GM12878 (cell line): ENCODE measurements around the gene NRM. TPM values are rescaled to one million over a fixed set of nuclear protein-coding genes. Genes with fewer than 3 reads are reported as not detected.

ENCODE experiments used
- CBX5 ChIP-seq: sonication (generic); IDR thresholded peaks from 2 replicates; pipeline ENCODE4 v1.6.1; 2016; ENCODE audit warnings: low read depth, moderate library complexity, mild to moderate bottlenecking, inconsistent platforms
- CTCF ChIP-seq, 3 experiments: IDR thresholded peaks in 2 of 3; conservative IDR thresholded peaks in 1 of 3; 2 replicates each; pipeline ENCODE4 v1.5.1; 2011; ENCODE audit warnings: low read depth in 3 of 3, low read length in 3 of 3, mild to moderate bottlenecking in 3 of 3, control low read depth in 2 of 3, moderate library complexity in 2 of 3, inconsistent platforms in 1 of 3, mixed read lengths in 1 of 3; ENCODE audit not compliant: control insufficient read depth in 2 of 3, insufficient read depth in 1 of 3; ENCODE audit errors: extremely low read depth in 1 of 3
- KDM1A ChIP-seq: fragments of 200-600 bp; sonication (generic); IDR thresholded peaks from 2 replicates; pipeline ENCODE4 v1.6.1; 2016; ENCODE audit warnings: borderline replicate concordance
- KLF5 ChIP-seq: fragments of 450-650 bp; IDR thresholded peaks from 2 replicates; pipeline ENCODE4 v1.6.1; 2014; ENCODE audit warnings: mild to moderate bottlenecking; ENCODE audit not compliant: partially characterized antibody
- MXI1 ChIP-seq: fragments of 150-350 bp; IDR thresholded peaks from 2 replicates; pipeline ENCODE4 v1.6.1; 2011; ENCODE audit warnings: low read depth, mild to moderate bottlenecking, inconsistent platforms, low read length, improper control_type of control experiment
- MYB ChIP-seq: fragments of 150-350 bp; IDR thresholded peaks from 2 replicates; pipeline ENCODE4 v1.6.1; 2014; ENCODE audit warnings: mild to moderate bottlenecking, low read depth, low read length, borderline replicate concordance
- MYC ChIP-seq: IDR thresholded peaks from 2 replicates; pipeline ENCODE4 v1.6.1; 2011; ENCODE audit warnings: mild to moderate bottlenecking, low read length, moderate library complexity, inconsistent platforms; ENCODE audit not compliant: insufficient read depth, insufficient replicate concordance, insufficient read length, severe bottlenecking
- NBN ChIP-seq: fragments of 450-650 bp; IDR thresholded peaks from 2 replicates; pipeline ENCODE4 v1.6.1; 2016
- NFYA ChIP-seq: IDR thresholded peaks from 2 replicates; pipeline ENCODE4 v1.6.1; 2011; ENCODE audit warnings: low read depth, mild to moderate bottlenecking, low read length, improper control_type of control experiment, borderline replicate concordance
- NRF1 ChIP-seq: conservative IDR thresholded peaks from 2 replicates; pipeline ENCODE4 v1.6.1; 2011; ENCODE audit warnings: mild to moderate bottlenecking, low read depth, low read length, improper control_type of control experiment
- POLR2AphosphoS5 ChIP-seq: IDR thresholded peaks from 2 replicates; pipeline ENCODE4 v1.6.1; 2011; ENCODE audit warnings: mild to moderate bottlenecking, low read length, inconsistent platforms
- TCF12 ChIP-seq: IDR thresholded peaks from 2 replicates; pipeline ENCODE4 v1.6.1; 2011; ENCODE audit warnings: low read depth, mild to moderate bottlenecking, low read length
- YBX1 ChIP-seq: fragments of 450-650 bp; IDR thresholded peaks from 2 replicates; pipeline ENCODE4 v1.6.1; 2016; ENCODE audit warnings: antibody characterized with exemption
- ZNF217 ChIP-seq: fragments of 450-650 bp; IDR thresholded peaks from 2 replicates; pipeline ENCODE4 v1.6.1; 2017; ENCODE audit warnings: antibody characterized with exemption, mild to moderate bottlenecking
- polyA plus RNA-seq, 11 experiments: library from polyadenylated mRNA; depleted of rRNA in 4 of 11; unstranded in 6 of 11; stranded (reverse) in 5 of 11; fragments of >200 nt; fragmentation: Nextera tagmentation in 4 of 11; fragmentation: Illumina TruSeq in 1 of 11; extraction: Ambion mirVana in 4 of 11; extraction: Trizol in 1 of 11; gene quantifications; 1 replicate in 1 of 11; 2 replicates in 10 of 11; pipeline versions ENCODE4 v1.2.1 to v1.2.3, GENCODE V29; 2011 to 2016; ENCODE audit warnings: inconsistent platforms in 2 of 11, missing spikeins in 2 of 11, low read depth in 1 of 11
- total RNA-seq, 4 experiments: library from RNA; depleted of rRNA in 3 of 4; stranded (reverse); fragments of >200 nt in 3 of 4; fragmentation: Illumina TruSeq in 1 of 4; extraction: Trizol in 1 of 4; gene quantifications; 2 replicates each; pipeline versions ENCODE4 v1.2.1 to v1.2.3, GENCODE V29; 2013 to 2021
- TF ChIP-seq, protein P1 (sequence below): IDR thresholded peaks from 2 replicates; pipeline ENCODE4 v1.6.1; 2012; ENCODE audit warnings: mild to moderate bottlenecking, low read depth, low read length
- TF ChIP-seq, protein P2 (sequence below): IDR thresholded peaks from 2 replicates; pipeline ENCODE4 v1.6.1; 2012; ENCODE audit warnings: low read depth, low read length, improper control_type of control experiment
- TF ChIP-seq, protein P3 (sequence below): fragments of 450-650 bp; IDR thresholded peaks from 2 replicates; pipeline ENCODE4 v1.6.1; 2017; ENCODE audit warnings: mild to moderate bottlenecking, moderate library complexity
- TF ChIP-seq, protein P4 (sequence below): fragments of 450-650 bp; IDR thresholded peaks from 2 replicates; pipeline ENCODE4 v1.6.1; 2014; ENCODE audit warnings: mild to moderate bottlenecking

The NRM gene
- total and polyA plus RNA-seq, 10 of the 15 experiments (the other 5 are each of a cell fraction or from before 2014, with no cell fraction given) = 15.4 to 46.7 (median 29.0) TPM

DNA sequence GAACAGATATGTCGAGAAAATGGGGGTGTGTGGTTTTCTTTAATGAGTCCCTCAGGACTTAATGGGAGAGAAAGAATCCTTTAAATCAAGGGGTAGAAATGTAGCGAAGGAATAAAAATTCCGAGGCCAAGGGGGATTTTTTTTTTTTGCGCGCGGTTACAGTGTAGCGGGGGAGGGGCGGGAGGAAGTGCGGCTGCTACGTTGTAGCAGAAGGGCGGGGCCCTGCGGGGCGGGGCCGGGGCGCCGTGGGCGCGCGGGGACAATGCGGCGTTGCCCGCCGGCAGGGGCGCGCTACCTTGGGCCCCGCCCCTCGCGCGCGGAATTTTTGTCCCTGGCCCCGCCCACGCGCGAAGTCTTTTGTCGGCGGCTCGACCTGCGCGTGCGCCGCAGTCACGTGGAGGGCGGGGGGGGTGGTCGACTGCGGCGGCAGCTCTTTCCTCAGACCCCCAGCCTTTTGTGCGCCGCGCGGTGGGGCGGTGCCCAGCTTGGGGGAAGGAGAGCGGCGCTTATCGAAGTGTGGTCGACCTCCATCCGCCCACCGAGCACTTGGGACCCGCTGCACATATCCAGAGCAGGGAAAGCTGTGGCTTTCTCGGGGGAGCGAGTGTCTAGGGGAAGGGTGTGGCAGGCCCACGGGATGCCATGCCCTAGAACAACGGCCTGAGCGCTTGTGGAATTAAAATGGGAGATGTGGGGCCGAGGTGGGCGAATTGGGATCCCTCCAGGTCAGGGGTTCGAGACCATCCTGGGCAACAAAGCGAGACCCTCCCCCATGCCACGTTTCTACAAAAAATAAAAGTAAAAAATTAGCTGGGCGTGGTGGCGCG, 30.6 kb upstream of the NRM start (continued):
- TF ChIP-seq CTCF (IDR thresholded peaks at IDR 0.05 in 2 of 3, conservative IDR thresholded peaks at IDR 0.05 in 1 of 3; ENCODE audit: control insufficient read depth in 2 of 3, extremely low read depth in 1 of 3, insufficient read depth in 1 of 3, low read depth in 3 of 3, low read length in 3 of 3) (peak; percentile 28 to 33 (median 28); a peak in 4 of 6 replicates), NRF1 (peak; percentile 71), YBX1 (no peak), KLF5 (peak; percentile 37), NFYA (no peak), TCF12 (0 out of 2 replicates have a peak, but pooled peaks have one; percentile 11), MYB (no peak), NBN (0 out of 2 replicates have a peak, but pooled peaks have one; percentile 49), MYC (no peak), MXI1 (peak; percentile 88), CBX5 (no peak), POLR2AphosphoS5 (peak; percentile 66), KDM1A (no peak), ZNF217 (no peak)
- TF ChIP-seq, protein P1, sequence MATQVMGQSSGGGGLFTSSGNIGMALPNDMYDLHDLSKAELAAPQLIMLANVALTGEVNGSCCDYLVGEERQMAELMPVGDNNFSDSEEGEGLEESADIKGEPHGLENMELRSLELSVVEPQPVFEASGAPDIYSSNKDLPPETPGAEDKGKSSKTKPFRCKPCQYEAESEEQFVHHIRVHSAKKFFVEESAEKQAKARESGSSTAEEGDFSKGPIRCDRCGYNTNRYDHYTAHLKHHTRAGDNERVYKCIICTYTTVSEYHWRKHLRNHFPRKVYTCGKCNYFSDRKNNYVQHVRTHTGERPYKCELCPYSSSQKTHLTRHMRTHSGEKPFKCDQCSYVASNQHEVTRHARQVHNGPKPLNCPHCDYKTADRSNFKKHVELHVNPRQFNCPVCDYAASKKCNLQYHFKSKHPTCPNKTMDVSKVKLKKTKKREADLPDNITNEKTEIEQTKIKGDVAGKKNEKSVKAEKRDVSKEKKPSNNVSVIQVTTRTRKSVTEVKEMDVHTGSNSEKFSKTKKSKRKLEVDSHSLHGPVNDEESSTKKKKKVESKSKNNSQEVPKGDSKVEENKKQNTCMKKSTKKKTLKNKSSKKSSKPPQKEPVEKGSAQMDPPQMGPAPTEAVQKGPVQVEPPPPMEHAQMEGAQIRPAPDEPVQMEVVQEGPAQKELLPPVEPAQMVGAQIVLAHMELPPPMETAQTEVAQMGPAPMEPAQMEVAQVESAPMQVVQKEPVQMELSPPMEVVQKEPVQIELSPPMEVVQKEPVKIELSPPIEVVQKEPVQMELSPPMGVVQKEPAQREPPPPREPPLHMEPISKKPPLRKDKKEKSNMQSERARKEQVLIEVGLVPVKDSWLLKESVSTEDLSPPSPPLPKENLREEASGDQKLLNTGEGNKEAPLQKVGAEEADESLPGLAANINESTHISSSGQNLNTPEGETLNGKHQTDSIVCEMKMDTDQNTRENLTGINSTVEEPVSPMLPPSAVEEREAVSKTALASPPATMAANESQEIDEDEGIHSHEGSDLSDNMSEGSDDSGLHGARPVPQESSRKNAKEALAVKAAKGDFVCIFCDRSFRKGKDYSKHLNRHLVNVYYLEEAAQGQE = no peak
- TF ChIP-seq, protein P2, sequence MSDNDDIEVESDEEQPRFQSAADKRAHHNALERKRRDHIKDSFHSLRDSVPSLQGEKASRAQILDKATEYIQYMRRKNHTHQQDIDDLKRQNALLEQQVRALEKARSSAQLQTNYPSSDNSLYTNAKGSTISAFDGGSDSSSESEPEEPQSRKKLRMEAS = peak; percentile 97
- TF ChIP-seq, protein P3, sequence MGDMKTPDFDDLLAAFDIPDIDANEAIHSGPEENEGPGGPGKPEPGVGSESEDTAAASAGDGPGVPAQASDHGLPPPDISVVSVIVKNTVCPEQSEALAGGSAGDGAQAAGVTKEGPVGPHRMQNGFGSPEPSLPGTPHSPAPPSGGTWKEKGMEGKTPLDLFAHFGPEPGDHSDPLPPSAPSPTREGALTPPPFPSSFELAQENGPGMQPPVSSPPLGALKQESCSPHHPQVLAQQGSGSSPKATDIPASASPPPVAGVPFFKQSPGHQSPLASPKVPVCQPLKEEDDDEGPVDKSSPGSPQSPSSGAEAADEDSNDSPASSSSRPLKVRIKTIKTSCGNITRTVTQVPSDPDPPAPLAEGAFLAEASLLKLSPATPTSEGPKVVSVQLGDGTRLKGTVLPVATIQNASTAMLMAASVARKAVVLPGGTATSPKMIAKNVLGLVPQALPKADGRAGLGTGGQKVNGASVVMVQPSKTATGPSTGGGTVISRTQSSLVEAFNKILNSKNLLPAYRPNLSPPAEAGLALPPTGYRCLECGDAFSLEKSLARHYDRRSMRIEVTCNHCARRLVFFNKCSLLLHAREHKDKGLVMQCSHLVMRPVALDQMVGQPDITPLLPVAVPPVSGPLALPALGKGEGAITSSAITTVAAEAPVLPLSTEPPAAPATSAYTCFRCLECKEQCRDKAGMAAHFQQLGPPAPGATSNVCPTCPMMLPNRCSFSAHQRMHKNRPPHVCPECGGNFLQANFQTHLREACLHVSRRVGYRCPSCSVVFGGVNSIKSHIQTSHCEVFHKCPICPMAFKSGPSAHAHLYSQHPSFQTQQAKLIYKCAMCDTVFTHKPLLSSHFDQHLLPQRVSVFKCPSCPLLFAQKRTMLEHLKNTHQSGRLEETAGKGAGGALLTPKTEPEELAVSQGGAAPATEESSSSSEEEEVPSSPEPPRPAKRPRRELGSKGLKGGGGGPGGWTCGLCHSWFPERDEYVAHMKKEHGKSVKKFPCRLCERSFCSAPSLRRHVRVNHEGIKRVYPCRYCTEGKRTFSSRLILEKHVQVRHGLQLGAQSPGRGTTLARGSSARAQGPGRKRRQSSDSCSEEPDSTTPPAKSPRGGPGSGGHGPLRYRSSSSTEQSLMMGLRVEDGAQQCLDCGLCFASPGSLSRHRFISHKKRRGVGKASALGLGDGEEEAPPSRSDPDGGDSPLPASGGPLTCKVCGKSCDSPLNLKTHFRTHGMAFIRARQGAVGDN = 0 out of 2 replicates have a peak, but pooled peaks have one; percentile 51
- TF ChIP-seq, protein P4, sequence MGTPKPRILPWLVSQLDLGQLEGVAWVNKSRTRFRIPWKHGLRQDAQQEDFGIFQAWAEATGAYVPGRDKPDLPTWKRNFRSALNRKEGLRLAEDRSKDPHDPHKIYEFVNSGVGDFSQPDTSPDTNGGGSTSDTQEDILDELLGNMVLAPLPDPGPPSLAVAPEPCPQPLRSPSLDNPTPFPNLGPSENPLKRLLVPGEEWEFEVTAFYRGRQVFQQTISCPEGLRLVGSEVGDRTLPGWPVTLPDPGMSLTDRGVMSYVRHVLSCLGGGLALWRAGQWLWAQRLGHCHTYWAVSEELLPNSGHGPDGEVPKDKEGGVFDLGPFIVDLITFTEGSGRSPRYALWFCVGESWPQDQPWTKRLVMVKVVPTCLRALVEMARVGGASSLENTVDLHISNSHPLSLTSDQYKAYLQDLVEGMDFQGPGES = no peak
